ENCODE results near the gene PSD2. TPM values are rescaled to one million over a fixed set of nuclear protein-coding genes. Genes with fewer than 3 reads are reported as not detected.

Gene PSD2
- total RNA-seq, 1 donor from 2014 or later = not detected

- TF ChIP-seq CTCF (IDR thresholded peaks at IDR 0.05) = no peak
- Histone ChIP-seq H3K4me1 (no peaks in the 10 kb centered on the region), H3K4me3 (no peak overlapping the region), H3K27me3 (no peaks in the 10 kb centered on the region), H3K27ac (no peak overlapping the region), H3K36me3 (peaks cover 0 to 6% of the 10 kb centered on the region in 2 donors), H3K9me3 (no peaks in the 10 kb centered on the region)
- DNase-seq (ENCODE audit: low spot score in 2 of 2) = no peak
- intact Hi-C loops (cut with DNase I) = no loop called here
Measured at GRCh38 chr5:139885172-139885856, 89.7 kb downstream of the PSD2 start.

GRCh38 chr5:139885857-139886208 is 90.2 kb downstream of the PSD2 start:
- Histone ChIP-seq H3K27me3 (no peaks in the 10 kb centered on the region), H3K9me3 (no peaks in the 10 kb centered on the region), H3K4me3 (no peak overlapping the region), H3K36me3 (peaks cover 0 to 6% of the 10 kb centered on the region in 2 donors), H3K4me1 (no peaks in the 10 kb centered on the region), H3K27ac (no peak overlapping the region)
- DNase-seq (ENCODE audit: low spot score in 2 of 2) = no peak
- TF ChIP-seq CTCF (IDR thresholded peaks at IDR 0.05) = no peak
- intact Hi-C loops (cut with DNase I) = no loop called here

- intact Hi-C loops (cut with DNase I) = no loop called here
- Histone ChIP-seq H3K36me3 (peaks cover 0 to 6% of the 10 kb centered on the region in 2 donors), H3K27me3 (no peaks in the 10 kb centered on the region), H3K27ac (no peak overlapping the region), H3K4me1 (no peaks in the 10 kb centered on the region), H3K4me3 (no peak overlapping the region), H3K9me3 (no peaks in the 10 kb centered on the region)
- no peak for DNase-seq (ENCODE audit: low spot score in 2 of 2)
- TF ChIP-seq CTCF (IDR thresholded peaks at IDR 0.05) = no peak
Measured at GRCh38 chr5:139886213-139886612, 90.6 kb downstream of the PSD2 start.

- Histone ChIP-seq H3K9me3 (no peaks in the 10 kb centered on the region), H3K4me1 (no peaks in the 10 kb centered on the region), H3K36me3 (peaks cover 0 to 6% of the 10 kb centered on the region in 2 donors), H3K4me3 (no peak overlapping the region), H3K27me3 (no peaks in the 10 kb centered on the region), H3K27ac (no peak overlapping the region)
- no peak for TF ChIP-seq CTCF (IDR thresholded peaks at IDR 0.05)
- intact Hi-C loops (cut with DNase I) = no loop called here
- DNase-seq (ENCODE audit: low spot score in 2 of 2) = no peak
Measured at GRCh38 chr5:139888370-139888769, 92.8 kb downstream of the PSD2 start.

GRCh38 chr5:139889410-139889809 is 93.8 kb downstream of the PSD2 start:
- Histone ChIP-seq H3K4me1 (no peaks in the 10 kb centered on the region), H3K36me3 (peaks cover 0 to 6% of the 10 kb centered on the region in 2 donors), H3K27ac (no peak overlapping the region), H3K9me3 (no peaks in the 10 kb centered on the region), H3K27me3 (no peaks in the 10 kb centered on the region), H3K4me3 (no peak overlapping the region)
- TF ChIP-seq CTCF (IDR thresholded peaks at IDR 0.05) = no peak
- no peak for DNase-seq (ENCODE audit: low spot score in 2 of 2)
- intact Hi-C loops (cut with DNase I) = no loop called here

- no peaks in the 10 kb centered on the region for H3K4me1 ChIP-seq
- TF ChIP-seq CTCF (IDR thresholded peaks at IDR 0.05) = no peak
- no peaks in the 10 kb centered on the region for H3K9me3 ChIP-seq
- H3K4me3 ChIP-seq = no peak overlapping the region
- H3K27ac ChIP-seq = no peak overlapping the region
- H3K36me3 ChIP-seq = no peaks in the 10 kb centered on the region
- H3K27me3 ChIP-seq = no peaks in the 10 kb centered on the region
- DNase-seq (ENCODE audit: low spot score in 2 of 2) = no peak
- intact Hi-C loops (cut with DNase I) = no loop called here
Measured at GRCh38 chr5:139893873-139894272, 98.3 kb downstream of the PSD2 start.

Data from ascending aorta (tissue), 2 donors.